ENCODE data around the gene DPM2.

DNA sequence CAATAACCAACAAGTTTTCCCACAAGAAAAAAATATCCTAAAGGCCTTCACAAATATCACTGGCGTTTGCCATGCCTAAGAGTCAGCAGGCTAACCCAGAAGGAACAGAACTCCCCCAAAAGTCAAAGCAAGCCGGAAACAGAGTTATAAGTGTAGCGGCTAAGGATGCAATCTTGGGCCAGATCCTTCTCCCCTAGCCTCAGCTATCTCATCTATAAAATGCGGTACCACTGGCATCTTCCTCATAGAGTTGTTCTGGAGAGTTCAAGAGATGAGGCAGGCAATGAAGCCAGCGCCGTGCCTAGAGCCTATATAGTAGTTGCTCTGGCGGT lies 632 bp downstream of the DPM2 start:
- TF ChIP-seq LEF1 (IDR thresholded peaks at IDR 0.05; ENCODE audit: borderline replicate concordance) (no peak), SUZ12 (IDR thresholded peaks at IDR 0.05) (no peak), NFRKB (IDR thresholded peaks at IDR 0.05) (no peak), FOXA1 (IDR thresholded peaks at IDR 0.05) (no peak), ARNT (IDR thresholded peaks at IDR 0.05) (no peak), BHLHE40 (IDR thresholded peaks at IDR 0.05; ENCODE audit: borderline replicate concordance) (no peak), SP1 (IDR thresholded peaks at IDR 0.05) (no peak), FOXM1 (IDR thresholded peaks at IDR 0.05; ENCODE audit: borderline replicate concordance) (no peak), L3MBTL2 (conservative IDR thresholded peaks at IDR 0.05) (no peak), FOXK2 (IDR thresholded peaks at IDR 0.05) (no peak), HDGF (IDR thresholded peaks at IDR 0.05; ENCODE audit: borderline replicate concordance) (no peak), ELF4 (IDR thresholded peaks at IDR 0.05) (no peak)
- TF ChIP-seq, protein P1, sequence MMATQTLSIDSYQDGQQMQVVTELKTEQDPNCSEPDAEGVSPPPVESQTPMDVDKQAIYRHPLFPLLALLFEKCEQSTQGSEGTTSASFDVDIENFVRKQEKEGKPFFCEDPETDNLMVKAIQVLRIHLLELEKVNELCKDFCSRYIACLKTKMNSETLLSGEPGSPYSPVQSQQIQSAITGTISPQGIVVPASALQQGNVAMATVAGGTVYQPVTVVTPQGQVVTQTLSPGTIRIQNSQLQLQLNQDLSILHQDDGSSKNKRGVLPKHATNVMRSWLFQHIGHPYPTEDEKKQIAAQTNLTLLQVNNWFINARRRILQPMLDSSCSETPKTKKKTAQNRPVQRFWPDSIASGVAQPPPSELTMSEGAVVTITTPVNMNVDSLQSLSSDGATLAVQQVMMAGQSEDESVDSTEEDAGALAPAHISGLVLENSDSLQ (IDR thresholded peaks at IDR 0.05): no peak

Measured in HEK293T (cell line).